T-helper 17 cell (primary cell): ENCODE measurements around the gene CRB1. TPM values are rescaled to one million over a fixed set of nuclear protein-coding genes. Genes with fewer than 3 reads are reported as not detected.
A peak's percentile ranks its signal among the peaks of the same experiment; 100 is the strongest.

Experiments
- ATAC-seq: fragments of 150-1000 bp; cut with Tn5 transposase; 2 replicates; pipeline ENCODE4 v1.10.0; 2021; ENCODE audit warnings: mild to moderate bottlenecking, moderate library complexity
- DNase-seq, 3 donors: peaks; one replicate each; pipeline versions ENCODE4 v3.0.0 to v3.0.0-alpha.2; 2020 to 2021
- H3K9me3 ChIP-seq: one replicate; pipeline ENCODE4 v1.7.0; 2013; ENCODE audit warnings: low read length, mild to moderate bottlenecking; ENCODE audit not compliant: control insufficient read depth, poor library complexity, severe bottlenecking
- H3K27ac Mint-ChIP-seq: one replicate; pipeline ENCODE4 v1.8.0; 2022; ENCODE audit warnings: mild to moderate bottlenecking, moderate library complexity, mixed read lengths
- H3K27me3 Mint-ChIP-seq: one replicate; pipeline ENCODE4 v1.8.0; 2022; ENCODE audit warnings: mixed read lengths
- H3K36me3 Mint-ChIP-seq: one replicate; pipeline ENCODE4 v1.8.0; 2022; ENCODE audit warnings: low read depth, mixed read lengths
- H3K4me1 Mint-ChIP-seq: one replicate; pipeline ENCODE4 v1.8.0; 2022; ENCODE audit warnings: mild to moderate bottlenecking, mixed read lengths
- H3K4me3 Mint-ChIP-seq: one replicate; pipeline ENCODE4 v1.8.0; 2022; ENCODE audit warnings: mild to moderate bottlenecking, moderate library complexity, mixed read lengths
- total RNA-seq, 4 donors: library from RNA in 2 of 4; stranded (reverse) in 2 of 4; gene quantifications; one replicate each; pipeline ENCODE4 v1.2.3 and lab custom pipeline; 2022 to 2026

Gene CRB1
- total RNA-seq, 2 donors from 2014 or later = 0.55 TPM; not detected in 1

GRCh38 chr1:197366996-197367395, 98.9 kb downstream of the CRB1 start:
- Mint-ChIP-seq H3K27me3 (peaks cover 13% of the 10 kb centered on the region), H3K36me3 (no peaks in the 10 kb centered on the region), H3K4me1 (no peaks in the 10 kb centered on the region), H3K27ac (no peak overlapping the region), H3K4me3 (no peak overlapping the region)
- ATAC-seq (no peak), DNase-seq (no peak)
- H3K9me3 ChIP-seq = no peaks in the 10 kb centered on the region

GRCh38 chr1:197367627-197368026, 99.6 kb downstream of the CRB1 start:
- no peaks in the 10 kb centered on the region for H3K9me3 ChIP-seq
- H3K4me3 Mint-ChIP-seq = no peak overlapping the region
- ATAC-seq = no peak
- peaks cover 13% of the 10 kb centered on the region for H3K27me3 Mint-ChIP-seq
- H3K36me3 Mint-ChIP-seq = no peaks in the 10 kb centered on the region
- no peaks in the 10 kb centered on the region for H3K4me1 Mint-ChIP-seq
- H3K27ac Mint-ChIP-seq = no peak overlapping the region
- DNase-seq = no peak

GRCh38 chr1:197374428-197374827, 106.4 kb downstream of the CRB1 start:
- ATAC-seq (no peak), DNase-seq (no peak)
- H3K27ac Mint-ChIP-seq = no peak overlapping the region
- H3K9me3 ChIP-seq = no peaks in the 10 kb centered on the region
- peaks cover 2% of the 10 kb centered on the region for H3K27me3 Mint-ChIP-seq
- H3K4me1 Mint-ChIP-seq = no peaks in the 10 kb centered on the region
- H3K36me3 Mint-ChIP-seq = no peaks in the 10 kb centered on the region
- H3K4me3 Mint-ChIP-seq = no peak overlapping the region

GRCh38 chr1:197384471-197384870, 116.4 kb downstream of the CRB1 start:
- ATAC-seq (no peak), DNase-seq (no peak)
- H3K4me1 Mint-ChIP-seq = no peaks in the 10 kb centered on the region
- no peak overlapping the region for H3K4me3 Mint-ChIP-seq
- H3K27ac Mint-ChIP-seq = no peak overlapping the region
- H3K36me3 Mint-ChIP-seq = no peaks in the 10 kb centered on the region
- peaks cover 10% of the 10 kb centered on the region for H3K27me3 Mint-ChIP-seq
- peaks cover 2% of the 10 kb centered on the region for H3K9me3 ChIP-seq

DNA sequence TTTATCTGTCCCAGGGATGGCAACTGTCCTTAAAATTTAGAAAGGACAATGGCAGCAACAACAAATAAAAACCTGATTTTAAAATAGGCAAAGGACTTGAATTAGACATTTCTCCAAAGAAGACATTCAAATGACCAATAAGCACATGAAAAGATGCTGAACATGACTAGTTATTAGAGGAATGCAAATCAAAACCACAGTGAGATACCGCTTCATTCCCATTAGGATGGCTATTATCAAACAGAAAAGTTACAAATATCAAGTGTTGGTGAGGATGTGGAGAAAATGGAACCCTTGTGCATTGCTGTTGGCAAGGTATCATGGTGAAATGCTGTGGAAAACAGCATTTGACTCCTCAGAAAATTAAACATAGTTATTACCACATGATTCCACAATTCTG, 120.7 kb downstream of the CRB1 start:
- Mint-ChIP-seq H3K4me3 (no peak overlapping the region), H3K4me1 (peaks cover 21% of the 10 kb centered on the region), H3K27me3 (peaks cover 5% of the 10 kb centered on the region), H3K36me3 (no peaks in the 10 kb centered on the region), H3K27ac (no peak overlapping the region)
- no peak for DNase-seq
- ATAC-seq = no peak
- H3K9me3 ChIP-seq = no peaks in the 10 kb centered on the region

- Mint-ChIP-seq H3K27me3 (peaks cover 12% of the 10 kb centered on the region), H3K4me1 (peaks cover 21% of the 10 kb centered on the region), H3K4me3 (peak overlapping the region; percentile 63), H3K36me3 (no peaks in the 10 kb centered on the region), H3K27ac (peak overlapping the region; percentile 92)
- ATAC-seq (no peak), DNase-seq (no peak)
- H3K9me3 ChIP-seq = no peaks in the 10 kb centered on the region
Observed at GRCh38 chr1:197390856-197391255, 122.8 kb downstream of the CRB1 start.

DNA sequence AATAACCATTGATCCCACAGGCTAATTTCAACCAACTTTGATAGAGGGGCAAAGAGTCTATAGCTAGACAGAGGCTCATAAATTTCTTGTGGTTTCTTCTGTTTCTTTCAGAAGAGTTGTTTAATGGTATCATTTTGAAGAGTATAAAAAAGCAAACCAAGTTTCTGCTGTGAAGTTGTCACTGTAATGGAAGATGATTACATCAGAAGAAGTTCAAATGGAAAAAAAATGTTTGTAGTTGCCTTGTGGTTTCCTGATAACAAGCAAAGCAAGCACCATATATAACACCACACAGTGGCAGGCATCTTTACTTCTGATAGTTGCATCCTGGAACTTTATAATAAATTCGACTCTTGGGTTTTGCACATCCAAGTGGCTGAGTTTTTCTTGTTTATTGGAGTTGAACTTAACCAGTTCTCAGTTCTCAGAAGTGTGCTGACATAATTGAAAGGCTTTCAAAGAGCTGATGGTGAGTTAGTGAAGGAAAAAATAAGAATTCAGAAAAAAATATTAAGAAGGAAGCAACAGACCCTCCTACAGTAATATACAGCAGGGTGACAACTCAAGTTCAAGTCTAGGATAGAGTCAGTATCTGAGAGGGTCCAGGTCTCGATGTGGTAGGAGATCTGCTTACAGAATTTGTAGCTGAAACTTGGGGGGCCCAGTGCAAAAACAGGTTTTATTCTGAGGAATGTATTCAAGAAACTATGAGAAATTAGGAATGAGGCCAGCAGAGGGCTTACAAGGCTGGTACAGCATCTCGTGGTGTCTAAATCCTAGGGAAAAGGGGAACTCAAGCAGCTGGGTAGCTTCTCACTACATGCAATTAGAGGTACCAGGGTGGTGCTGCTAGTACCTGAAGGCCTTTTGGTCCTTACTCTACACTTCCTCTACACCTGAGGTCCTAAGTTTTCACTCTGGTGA, 123.5 kb downstream of the CRB1 start:
- H3K27ac Mint-ChIP-seq = peak overlapping the region; percentile 92
- peak overlapping the region; percentile 63 for H3K4me3 Mint-ChIP-seq
- ATAC-seq = peak; percentile 93
- no peaks in the 10 kb centered on the region for H3K9me3 ChIP-seq
- peaks cover 12% of the 10 kb centered on the region for H3K27me3 Mint-ChIP-seq
- H3K36me3 Mint-ChIP-seq = no peaks in the 10 kb centered on the region
- DNase-seq = no peak
- H3K4me1 Mint-ChIP-seq = peaks cover 21% of the 10 kb centered on the region

GRCh38 chr1:197392541-197392940, 124.5 kb downstream of the CRB1 start:
- H3K9me3 ChIP-seq = no peaks in the 10 kb centered on the region
- DNase-seq = no peak
- Mint-ChIP-seq H3K4me1 (peaks cover 21% of the 10 kb centered on the region), H3K36me3 (no peaks in the 10 kb centered on the region), H3K27ac (peak overlapping the region; percentile 92), H3K27me3 (peaks cover 8% of the 10 kb centered on the region), H3K4me3 (no peak overlapping the region)
- no peak for ATAC-seq

DNA sequence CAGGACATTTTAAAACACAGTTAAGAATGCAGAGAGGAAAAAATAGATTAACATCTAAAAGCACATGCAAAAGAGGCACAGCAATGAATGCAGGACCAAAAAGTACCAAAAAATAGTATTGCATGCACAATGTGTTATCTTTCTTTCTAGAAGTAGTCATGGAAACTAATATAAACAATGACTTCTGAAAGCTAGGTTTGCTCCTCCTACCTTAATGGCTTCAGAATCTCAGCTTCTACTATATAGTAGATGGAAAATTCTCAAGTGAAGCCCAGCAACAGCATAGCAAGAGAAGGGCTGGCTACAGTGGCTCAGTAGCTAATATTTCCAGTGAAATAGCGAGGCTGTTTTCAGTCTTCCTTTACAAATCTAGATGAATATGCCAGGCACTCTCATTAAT, 125.1 kb downstream of the CRB1 start:
- Mint-ChIP-seq H3K27ac (no peak overlapping the region), H3K4me1 (peaks cover 23% of the 10 kb centered on the region), H3K4me3 (no peak overlapping the region), H3K36me3 (no peaks in the 10 kb centered on the region), H3K27me3 (peaks cover 8% of the 10 kb centered on the region)
- peak; percentile 52 for ATAC-seq
- DNase-seq = no peak
- no peaks in the 10 kb centered on the region for H3K9me3 ChIP-seq

GRCh38 chr1:197393772-197394171, 125.7 kb downstream of the CRB1 start:
- Mint-ChIP-seq H3K27ac (no peak overlapping the region), H3K36me3 (no peaks in the 10 kb centered on the region), H3K4me1 (peaks cover 23% of the 10 kb centered on the region), H3K27me3 (peaks cover 8% of the 10 kb centered on the region), H3K4me3 (no peak overlapping the region)
- H3K9me3 ChIP-seq = no peaks in the 10 kb centered on the region
- DNase-seq (no peak), ATAC-seq (no peak)

- ATAC-seq = no peak
- Mint-ChIP-seq H3K27me3 (peaks cover 8% of the 10 kb centered on the region), H3K4me3 (no peak overlapping the region), H3K36me3 (no peaks in the 10 kb centered on the region), H3K27ac (no peak overlapping the region), H3K4me1 (peaks cover 19% of the 10 kb centered on the region)
- H3K9me3 ChIP-seq = no peaks in the 10 kb centered on the region
- DNase-seq = no peak
Observed at GRCh38 chr1:197394831-197395608, 127.0 kb downstream of the CRB1 start.

DNA sequence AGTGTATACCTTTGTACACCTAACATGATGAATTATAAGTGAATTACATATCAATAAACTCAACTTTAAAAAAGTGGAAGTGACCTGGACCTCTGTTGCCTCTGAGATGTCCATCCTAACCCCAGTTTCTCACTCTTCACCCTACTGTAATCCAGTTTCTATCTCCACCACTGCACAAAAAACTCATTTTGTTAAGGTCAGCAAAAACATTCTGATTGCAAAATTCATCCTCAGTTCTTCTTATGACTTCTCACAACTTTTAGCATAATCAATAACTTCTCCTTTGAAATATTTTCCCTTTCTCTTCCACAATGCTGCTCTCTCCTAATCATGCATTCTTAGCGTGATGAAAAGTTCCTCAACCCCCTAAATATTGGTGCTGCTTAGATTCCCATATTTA, 129.8 kb downstream of the CRB1 start:
- H3K36me3 Mint-ChIP-seq = no peaks in the 10 kb centered on the region
- H3K27me3 Mint-ChIP-seq = peaks cover 8% of the 10 kb centered on the region
- DNase-seq = no peak
- H3K9me3 ChIP-seq = no peaks in the 10 kb centered on the region
- no peak overlapping the region for H3K4me3 Mint-ChIP-seq
- no peak overlapping the region for H3K27ac Mint-ChIP-seq
- H3K4me1 Mint-ChIP-seq = peaks cover 2% of the 10 kb centered on the region
- no peak for ATAC-seq

GRCh38 chr1:197399755-197400521, 131.9 kb downstream of the CRB1 start:
- no peaks in the 10 kb centered on the region for H3K36me3 Mint-ChIP-seq
- H3K4me1 Mint-ChIP-seq = peaks cover 2% of the 10 kb centered on the region
- H3K9me3 ChIP-seq = no peaks in the 10 kb centered on the region
- peak overlapping the region; percentile 21 for H3K4me3 Mint-ChIP-seq
- ATAC-seq (peak; percentile 84), DNase-seq (no peak)
- H3K27ac Mint-ChIP-seq = no peak overlapping the region
- peaks cover 18% of the 10 kb centered on the region for H3K27me3 Mint-ChIP-seq
